ENCODE results near the gene ARHGAP44. TPM values are rescaled to one million over a fixed set of nuclear protein-coding genes. Genes with fewer than 3 reads are reported as not detected.

The ARHGAP44 gene
- total and polyA plus RNA-seq, 2 experiments from 2014 or later = 5.8 to 16.4 TPM

GRCh38 chr17:12911239-12911638 lies 121.9 kb downstream of the ARHGAP44 start:
- H3K27me3 Mint-ChIP-seq (ENCODE audit: insufficient read depth, low read depth, poor library complexity) = no peaks in the 10 kb centered on the region
- Histone ChIP-seq H3K4me3 (no peak overlapping the region), H3K36me3 (ENCODE audit: insufficient read depth) (no peaks in the 10 kb centered on the region; the same call in 1 of the 2 replicates), H3K27ac (ENCODE audit: low read depth) (no peak overlapping the region), H2AFZ (no peak overlapping the region), H3K4me2 (no peak overlapping the region), H3F3A (replicated peaks; ENCODE audit: low read depth) (no peaks in the 10 kb centered on the region), H3K27me3 (ENCODE audit: insufficient read depth) (no peaks in the 10 kb centered on the region), H4K20me1 (replicated peaks; ENCODE audit: insufficient read depth) (no peaks in the 10 kb centered on the region; the same call in none of the 2 replicates), H3K9me2 (ENCODE audit: insufficient read depth) (no peaks in the 10 kb centered on the region), H3K79me2 (replicated peaks; ENCODE audit: insufficient read depth) (no peaks in the 10 kb centered on the region), H3K4me1 (ENCODE audit: insufficient read depth) (no peaks in the 10 kb centered on the region)
- TF ChIP-seq REST (IDR thresholded peaks at IDR 0.05; ENCODE audit: unreplicated experiment) (no peak), EZH2phosphoT487 (IDR thresholded peaks at IDR 0.05; ENCODE audit: unreplicated experiment) (no peak), STAT1 (IDR thresholded peaks at IDR 0.05; ENCODE audit: unreplicated experiment) (no peak), EZH2 (IDR thresholded peaks at IDR 0.05; ENCODE audit: low read depth, unreplicated experiment) (no peak), ZNF114 (CRISPR knock-in tag; IDR thresholded peaks at IDR 0.05) (no peak), CTCF (conservative IDR thresholded peaks at IDR 0.05; ENCODE audit: low read depth in 2 of 2) (no peak), CREB1 (CRISPR knock-in tag; IDR thresholded peaks at IDR 0.05; ENCODE audit: low read depth) (no peak), ZNF331 (CRISPR knock-in tag; IDR thresholded peaks at IDR 0.05; ENCODE audit: low read depth) (no peak), NANOG (IDR thresholded peaks at IDR 0.05; ENCODE audit: borderline replicate concordance) (no peak), POLR2AphosphoS5 (IDR thresholded peaks at IDR 0.05; ENCODE audit: low read depth) (no peak), ETS1 (IDR thresholded peaks at IDR 0.05) (no peak), JUNB (IDR thresholded peaks at IDR 0.05; ENCODE audit: unreplicated experiment) (no peak)
- TF ChIP-seq, protein P1, sequence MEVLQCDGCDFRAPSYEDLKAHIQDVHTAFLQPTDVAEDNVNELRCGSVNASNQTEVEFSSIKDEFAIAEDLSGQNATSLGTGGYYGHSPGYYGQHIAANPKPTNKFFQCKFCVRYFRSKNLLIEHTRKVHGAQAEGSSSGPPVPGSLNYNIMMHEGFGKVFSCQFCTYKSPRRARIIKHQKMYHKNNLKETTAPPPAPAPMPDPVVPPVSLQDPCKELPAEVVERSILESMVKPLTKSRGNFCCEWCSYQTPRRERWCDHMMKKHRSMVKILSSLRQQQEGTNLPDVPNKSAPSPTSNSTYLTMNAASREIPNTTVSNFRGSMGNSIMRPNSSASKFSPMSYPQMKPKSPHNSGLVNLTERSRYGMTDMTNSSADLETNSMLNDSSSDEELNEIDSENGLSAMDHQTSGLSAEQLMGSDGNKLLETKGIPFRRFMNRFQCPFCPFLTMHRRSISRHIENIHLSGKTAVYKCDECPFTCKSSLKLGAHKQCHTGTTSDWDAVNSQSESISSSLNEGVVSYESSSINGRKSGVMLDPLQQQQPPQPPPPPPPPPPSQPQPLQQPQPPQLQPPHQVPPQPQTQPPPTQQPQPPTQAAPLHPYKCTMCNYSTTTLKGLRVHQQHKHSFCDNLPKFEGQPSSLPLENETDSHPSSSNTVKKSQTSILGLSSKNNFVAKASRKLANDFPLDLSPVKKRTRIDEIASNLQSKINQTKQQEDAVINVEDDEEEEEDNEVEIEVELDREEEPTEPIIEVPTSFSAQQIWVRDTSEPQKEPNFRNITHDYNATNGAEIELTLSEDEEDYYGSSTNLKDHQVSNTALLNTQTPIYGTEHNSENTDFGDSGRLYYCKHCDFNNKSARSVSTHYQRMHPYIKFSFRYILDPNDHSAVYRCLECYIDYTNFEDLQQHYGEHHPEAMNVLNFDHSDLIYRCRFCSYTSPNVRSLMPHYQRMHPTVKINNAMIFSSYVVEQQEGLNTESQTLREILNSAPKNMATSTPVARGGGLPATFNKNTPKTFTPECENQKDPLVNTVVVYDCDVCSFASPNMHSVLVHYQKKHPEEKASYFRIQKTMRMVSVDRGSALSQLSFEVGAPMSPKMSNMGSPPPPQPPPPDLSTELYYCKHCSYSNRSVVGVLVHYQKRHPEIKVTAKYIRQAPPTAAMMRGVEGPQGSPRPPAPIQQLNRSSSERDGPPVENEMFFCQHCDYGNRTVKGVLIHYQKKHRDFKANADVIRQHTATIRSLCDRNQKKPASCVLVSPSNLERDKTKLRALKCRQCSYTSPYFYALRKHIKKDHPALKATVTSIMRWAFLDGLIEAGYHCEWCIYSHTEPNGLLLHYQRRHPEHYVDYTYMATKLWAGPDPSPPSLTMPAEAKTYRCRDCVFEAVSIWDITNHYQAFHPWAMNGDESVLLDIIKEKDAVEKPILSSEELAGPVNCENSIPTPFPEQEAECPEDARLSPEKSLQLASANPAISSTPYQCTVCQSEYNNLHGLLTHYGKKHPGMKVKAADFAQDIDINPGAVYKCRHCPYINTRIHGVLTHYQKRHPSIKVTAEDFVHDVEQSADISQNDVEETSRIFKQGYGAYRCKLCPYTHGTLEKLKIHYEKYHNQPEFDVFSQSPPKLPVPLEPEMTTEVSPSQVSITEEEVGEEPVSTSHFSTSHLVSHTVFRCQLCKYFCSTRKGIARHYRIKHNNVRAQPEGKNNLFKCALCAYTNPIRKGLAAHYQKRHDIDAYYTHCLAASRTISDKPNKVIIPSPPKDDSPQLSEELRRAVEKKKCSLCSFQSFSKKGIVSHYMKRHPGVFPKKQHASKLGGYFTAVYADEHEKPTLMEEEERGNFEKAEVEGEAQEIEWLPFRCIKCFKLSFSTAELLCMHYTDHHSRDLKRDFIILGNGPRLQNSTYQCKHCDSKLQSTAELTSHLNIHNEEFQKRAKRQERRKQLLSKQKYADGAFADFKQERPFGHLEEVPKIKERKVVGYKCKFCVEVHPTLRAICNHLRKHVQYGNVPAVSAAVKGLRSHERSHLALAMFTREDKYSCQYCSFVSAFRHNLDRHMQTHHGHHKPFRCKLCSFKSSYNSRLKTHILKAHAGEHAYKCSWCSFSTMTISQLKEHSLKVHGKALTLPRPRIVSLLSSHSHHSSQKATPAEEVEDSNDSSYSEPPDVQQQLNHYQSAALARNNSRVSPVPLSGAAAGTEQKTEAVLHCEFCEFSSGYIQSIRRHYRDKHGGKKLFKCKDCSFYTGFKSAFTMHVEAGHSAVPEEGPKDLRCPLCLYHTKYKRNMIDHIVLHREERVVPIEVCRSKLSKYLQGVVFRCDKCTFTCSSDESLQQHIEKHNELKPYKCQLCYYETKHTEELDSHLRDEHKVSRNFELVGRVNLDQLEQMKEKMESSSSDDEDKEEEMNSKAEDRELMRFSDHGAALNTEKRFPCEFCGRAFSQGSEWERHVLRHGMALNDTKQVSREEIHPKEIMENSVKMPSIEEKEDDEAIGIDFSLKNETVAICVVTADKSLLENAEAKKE (CRISPR knock-in tag; IDR thresholded peaks at IDR 0.05) = no peak
- ATAC-seq (no peak), DNase-seq (ENCODE audit: low spot score) (no peak)
- peaks cover 11% of the 10 kb centered on the region for H3K9me3 Mint-ChIP-seq
- H3K36me3 Mint-ChIP-seq (ENCODE audit: low read depth) = peaks cover 28% of the 10 kb centered on the region
- no peak overlapping the region for H3K4me3 Mint-ChIP-seq
- H3K27ac Mint-ChIP-seq = no peak overlapping the region
- H3K4me1 Mint-ChIP-seq = no peaks in the 10 kb centered on the region

All from GM23338 (cell line).